Tibial nerve (tissue), 4 donors: ENCODE measurements around the gene MAPK11.

Source experiments
- EP300 ChIP-seq, 2 donors: sonication (generic); formaldehyde crosslinking; IDR thresholded peaks; one replicate each; pipeline ENCODE4 v1.6.1; 2017; ENCODE audit warnings: antibody characterized with exemption in 2 of 2, mild to moderate bottlenecking in 1 of 2
- POLR2A ChIP-seq, 2 donors: fragments of 450-650 bp; IDR thresholded peaks; one replicate each; pipeline ENCODE4 v1.6.1; 2017; ENCODE audit warnings: antibody characterized with exemption in 2 of 2, mild to moderate bottlenecking in 2 of 2, moderate library complexity in 2 of 2
- TF ChIP-seq, protein P1 (sequence below), 5 experiments: fragments of 200-600 bp in 3 of 5; fragments of 450-650 bp in 2 of 5; sonication (generic) in 3 of 5; IDR thresholded peaks; one replicate each; pipeline ENCODE4 v1.5.1; 2016 to 2019; ENCODE audit warnings: antibody characterized with exemption in 5 of 5, mild to moderate bottlenecking in 3 of 5, moderate library complexity in 2 of 5

DNA sequence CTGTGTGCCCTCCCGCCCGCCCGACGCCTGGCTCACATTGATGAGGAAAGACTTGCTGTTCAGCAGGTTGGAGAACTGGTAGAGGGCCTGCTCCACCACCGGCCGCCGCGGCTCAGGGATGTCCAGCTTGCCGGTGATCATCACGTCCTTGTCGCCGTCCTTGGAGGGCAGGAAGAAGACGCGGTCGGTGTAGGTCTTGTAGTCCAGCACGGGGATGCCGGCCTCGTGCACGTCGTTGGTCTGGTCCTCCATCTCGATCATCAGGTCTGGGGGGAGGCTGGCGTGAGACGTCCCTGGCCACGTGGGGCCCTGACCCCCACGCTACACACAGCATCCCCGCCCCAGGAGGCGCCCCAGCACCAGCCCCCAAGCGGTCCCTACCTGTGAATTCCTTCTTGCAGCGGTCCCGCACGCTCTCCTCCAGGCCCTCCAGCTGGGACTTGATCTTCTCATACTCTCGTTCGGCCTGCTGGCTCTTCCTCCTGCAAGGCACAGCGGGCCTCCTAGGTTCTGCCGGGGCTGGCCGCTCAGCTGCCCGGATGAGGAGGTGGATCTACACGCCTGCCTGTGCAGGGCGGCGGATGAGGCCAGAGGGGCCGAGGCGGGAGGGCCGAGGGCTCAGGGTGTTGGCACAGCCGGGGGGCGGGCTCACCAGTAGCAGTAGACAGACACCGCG is 10.7 kb upstream of the MAPK11 start:
- TF ChIP-seq, protein P1, sequence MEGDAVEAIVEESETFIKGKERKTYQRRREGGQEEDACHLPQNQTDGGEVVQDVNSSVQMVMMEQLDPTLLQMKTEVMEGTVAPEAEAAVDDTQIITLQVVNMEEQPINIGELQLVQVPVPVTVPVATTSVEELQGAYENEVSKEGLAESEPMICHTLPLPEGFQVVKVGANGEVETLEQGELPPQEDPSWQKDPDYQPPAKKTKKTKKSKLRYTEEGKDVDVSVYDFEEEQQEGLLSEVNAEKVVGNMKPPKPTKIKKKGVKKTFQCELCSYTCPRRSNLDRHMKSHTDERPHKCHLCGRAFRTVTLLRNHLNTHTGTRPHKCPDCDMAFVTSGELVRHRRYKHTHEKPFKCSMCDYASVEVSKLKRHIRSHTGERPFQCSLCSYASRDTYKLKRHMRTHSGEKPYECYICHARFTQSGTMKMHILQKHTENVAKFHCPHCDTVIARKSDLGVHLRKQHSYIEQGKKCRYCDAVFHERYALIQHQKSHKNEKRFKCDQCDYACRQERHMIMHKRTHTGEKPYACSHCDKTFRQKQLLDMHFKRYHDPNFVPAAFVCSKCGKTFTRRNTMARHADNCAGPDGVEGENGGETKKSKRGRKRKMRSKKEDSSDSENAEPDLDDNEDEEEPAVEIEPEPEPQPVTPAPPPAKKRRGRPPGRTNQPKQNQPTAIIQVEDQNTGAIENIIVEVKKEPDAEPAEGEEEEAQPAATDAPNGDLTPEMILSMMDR (IDR thresholded peaks at IDR 0.05) = no peak
- TF ChIP-seq POLR2A (IDR thresholded peaks at IDR 0.05) = no peak
- no peak for TF ChIP-seq EP300 (IDR thresholded peaks at IDR 0.05)
